ENCODE data around the gene C22orf39.

DNA sequence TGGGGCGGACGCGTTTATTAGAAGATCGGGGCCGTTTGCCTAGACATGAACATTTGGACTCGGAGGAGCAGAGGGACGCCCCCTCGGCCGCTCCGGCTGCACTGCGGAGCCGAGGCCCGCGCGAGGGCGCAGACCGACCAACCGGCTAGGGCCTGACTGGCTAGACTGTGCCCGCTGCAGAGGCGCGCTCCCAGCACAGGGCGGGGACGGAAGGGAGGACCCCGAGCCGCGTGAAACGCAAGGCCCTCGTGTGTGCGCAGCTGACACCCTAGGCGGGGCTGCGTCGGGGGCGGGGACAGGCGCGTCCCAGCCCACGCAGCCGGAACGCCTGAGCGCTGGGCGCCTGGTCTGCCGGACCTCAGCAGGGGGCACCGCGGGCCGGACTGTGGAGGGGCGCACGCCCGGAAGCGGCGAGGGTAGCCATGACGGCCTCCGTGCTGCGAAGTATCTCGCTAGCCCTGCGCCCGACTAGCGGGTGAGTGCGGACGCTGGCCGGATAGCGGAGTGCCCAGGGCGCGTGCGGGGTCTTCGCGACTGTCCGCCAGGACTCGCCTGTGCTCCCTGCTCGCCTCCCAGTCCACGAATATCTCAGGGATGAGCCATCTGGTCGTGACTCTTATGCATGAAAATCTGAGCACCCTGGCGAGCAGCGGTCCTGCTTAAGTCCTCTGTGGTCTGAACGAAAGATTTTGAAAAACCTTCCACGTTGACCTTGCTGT lies 15.2 kb downstream of the C22orf39 start, which contains the start of gene MRPL40:
- TF ChIP-seq EZH2phosphoT487 (IDR thresholded peaks at IDR 0.05; ENCODE audit: borderline replicate concordance, low read length) (no peak), CTCF (IDR thresholded peaks at IDR 0.05; ENCODE audit: low read depth, low read length, poor library complexity, severe bottlenecking) (no peak)
